Fibroblast of lung (primary cell): ENCODE measurements around the gene JADE2. TPM values are rescaled to one million over a fixed set of nuclear protein-coding genes. Genes with fewer than 3 reads are reported as not detected.

ENCODE experiments used
- DNase-seq, 2 donors: peaks; one replicate each; pipeline versions ENCODE4 v3.0.0 to v3.0.0-alpha.2; 2010; ENCODE audit warnings: low read depth in 2 of 2
- H2AFZ ChIP-seq: 2 replicates; pipeline ENCODE4 v1.5.1; 2012; ENCODE audit warnings: low read length, control low read depth, inconsistent platforms
- H3K27ac ChIP-seq: 2 replicates; pipeline ENCODE4 v1.5.1; 2011; ENCODE audit warnings: low read length, control low read depth; ENCODE audit not compliant: insufficient read depth
- H3K27me3 ChIP-seq: 2 replicates; pipeline ENCODE4 v1.5.1; 2011; ENCODE audit warnings: mild to moderate bottlenecking, low read length; ENCODE audit not compliant: control insufficient read depth, insufficient read depth
- H3K36me3 ChIP-seq: 2 replicates; pipeline ENCODE4 v1.5.1; 2011; ENCODE audit warnings: low read length; ENCODE audit not compliant: control insufficient read depth, insufficient read depth
- H3K4me1 ChIP-seq: 2 replicates; pipeline ENCODE4 v1.5.1; 2011; ENCODE audit warnings: low read length; ENCODE audit not compliant: control insufficient read depth, insufficient read depth; ENCODE audit errors: extremely low read depth
- H3K4me2 ChIP-seq: 2 replicates; pipeline ENCODE4 v1.5.1; 2011; ENCODE audit warnings: low read length, control low read depth; ENCODE audit not compliant: insufficient read depth; ENCODE audit errors: extremely low read depth
- H3K4me3 ChIP-seq, 4 experiments: fragments of 200-600 bp in 1 of 4; sonication (generic) in 1 of 4; replicated peaks in 1 of 4; 2 replicates each; pipeline ENCODE4 v1.5.1; 2011 to 2016; ENCODE audit warnings: low read length in 4 of 4, low read depth in 3 of 4, mild to moderate bottlenecking in 3 of 4, control low read depth in 2 of 4, inconsistent platforms in 1 of 4, mixed read lengths in 1 of 4; ENCODE audit not compliant: insufficient read depth in 1 of 4; ENCODE audit errors: control extremely low read depth in 1 of 4
- H3K79me2 ChIP-seq: 2 replicates; pipeline ENCODE4 v1.5.1; 2012; ENCODE audit warnings: mild to moderate bottlenecking, low read length, inconsistent platforms; ENCODE audit not compliant: control insufficient read depth, insufficient read depth
- H3K9ac ChIP-seq: 2 replicates; pipeline ENCODE4 v1.5.1; 2011; ENCODE audit warnings: mild to moderate bottlenecking, low read length, control low read depth; ENCODE audit not compliant: insufficient read depth
- H3K9me3 ChIP-seq: 2 replicates; pipeline ENCODE4 v1.5.1; 2012; ENCODE audit warnings: low read depth, low read length; ENCODE audit not compliant: control insufficient read depth, insufficient read depth
- H4K20me1 ChIP-seq: 2 replicates; pipeline ENCODE4 v1.5.1; 2011; ENCODE audit warnings: low read length; ENCODE audit not compliant: control insufficient read depth, insufficient read depth; ENCODE audit errors: extremely low read depth
- EZH2 ChIP-seq: IDR thresholded peaks from 2 replicates; pipeline ENCODE4 v1.5.1; 2012; ENCODE audit warnings: low read length, control low read depth, mild to moderate bottlenecking; ENCODE audit errors: missing control alignments
- polyA minus RNA-seq: library from RNA; depleted of rRNA, polyadenylated mRNA; stranded (reverse); fragments of >200 nt; gene quantifications from 2 replicates; pipeline ENCODE4 v1.2.3, GENCODE V29; 2011; ENCODE audit warnings: low replicate concordance
- polyA plus RNA-seq, 2 donors: library from polyadenylated mRNA; depleted of rRNA in 1 of 2; stranded (reverse) in 1 of 2; unstranded in 1 of 2; fragments of >200 nt; gene quantifications; 2 replicates each; pipeline ENCODE4 v1.2.1, GENCODE V29; 2011 to 2012; ENCODE audit warnings: missing spikeins in 1 of 2
- total RNA-seq: library from RNA; depleted of rRNA; stranded (reverse); fragments of >200 nt; gene quantifications from 2 replicates; pipeline ENCODE4 v1.2.1, GENCODE V29; 2014
- TF ChIP-seq, protein P1 (sequence below), 2 donors: IDR thresholded peaks in 1 of 2; conservative IDR thresholded peaks in 1 of 2; 1 replicate in 1 of 2; 2 replicates in 1 of 2; pipeline ENCODE4 v1.5.1; 2011 to 2012; ENCODE audit warnings: low read length in 2 of 2, control low read depth in 1 of 2, inconsistent platforms in 1 of 2, low read depth in 1 of 2, mild to moderate bottlenecking in 1 of 2

JADE2 gene
- 23.6 and 45.9 TPM in 2 replicates for total RNA-seq
- polyA plus RNA-seq, result 10.0 and 20.2 TPM in 2 replicates
- 11.7 and 22.0 TPM in 2 replicates for polyA plus RNA-seq (2012)
- polyA minus RNA-seq, result 24.2 and 55.5 TPM in 2 replicates

DNA sequence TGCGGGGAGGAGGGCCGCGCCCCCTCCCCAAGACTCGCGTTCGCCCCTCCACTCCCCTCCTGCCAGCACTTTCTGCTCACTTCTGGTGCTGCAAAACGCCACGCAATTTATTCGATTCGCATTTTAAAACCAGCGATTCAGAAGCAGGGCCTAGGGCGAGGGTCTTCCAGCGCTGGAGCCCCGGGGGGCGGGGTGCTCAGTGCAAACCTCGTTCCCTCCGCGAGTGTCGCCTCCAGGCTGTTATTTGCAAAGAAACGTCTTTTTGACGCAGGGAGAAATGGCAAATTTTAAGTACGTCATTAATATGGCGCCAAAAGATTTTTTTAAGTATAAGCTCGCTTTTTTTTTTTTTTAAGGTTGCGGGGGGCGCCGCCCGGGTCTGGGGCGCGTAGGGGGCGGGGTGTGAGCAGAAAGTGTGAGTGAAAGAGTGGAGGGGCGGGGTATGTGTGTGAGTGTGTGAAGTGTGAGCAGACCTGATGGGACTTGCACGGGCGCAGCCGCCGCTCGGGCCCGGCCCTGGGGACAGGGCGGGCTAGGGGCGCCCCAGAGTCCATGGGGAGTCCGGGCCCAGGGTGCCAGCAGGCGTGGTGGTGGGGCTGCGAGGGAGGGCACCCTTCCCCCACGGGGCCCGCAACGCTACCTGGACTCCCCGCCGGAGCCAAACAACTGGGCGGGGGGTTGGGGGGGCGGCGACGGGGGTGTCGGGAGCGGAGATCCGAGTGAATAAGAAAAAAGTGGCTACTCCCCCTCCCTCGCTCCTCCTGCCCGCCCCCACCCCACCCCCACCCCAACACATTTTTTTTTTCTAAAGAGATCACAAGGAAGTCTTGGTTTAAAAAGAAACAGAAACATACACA lies at the start of gene JADE2:
Gene JADE2, plus strand, starts transcription at position 845 of the 857 bp plus-strand sequence. CDS start 10,188 bp downstream, outside the sequence.
- H3K9me3 ChIP-seq, result no peaks in the 10 kb centered on the region
- H4K20me1 ChIP-seq, result no peaks in the 10 kb centered on the region
- H3K27me3 ChIP-seq, result peaks cover 4% of the 10 kb centered on the region
- peak within 1 kb of the TSS; percentile 68 for H3K27ac ChIP-seq
- H3K9ac ChIP-seq, result peak within 1 kb of the TSS; percentile 81
- H3K4me3 ChIP-seq, result peak within 1 kb of the TSS; percentile 70 to 94 (median 82)
- no peaks in the 10 kb centered on the region for H3K36me3 ChIP-seq
- H3K79me2 ChIP-seq, result peaks cover 31% of the 10 kb centered on the region
- peak; percentile 67 to 84 for DNase-seq
- H3K4me2 ChIP-seq, result peak within 1 kb of the TSS; percentile 88
- TF ChIP-seq EZH2, result no peak
- TF ChIP-seq, protein P1, sequence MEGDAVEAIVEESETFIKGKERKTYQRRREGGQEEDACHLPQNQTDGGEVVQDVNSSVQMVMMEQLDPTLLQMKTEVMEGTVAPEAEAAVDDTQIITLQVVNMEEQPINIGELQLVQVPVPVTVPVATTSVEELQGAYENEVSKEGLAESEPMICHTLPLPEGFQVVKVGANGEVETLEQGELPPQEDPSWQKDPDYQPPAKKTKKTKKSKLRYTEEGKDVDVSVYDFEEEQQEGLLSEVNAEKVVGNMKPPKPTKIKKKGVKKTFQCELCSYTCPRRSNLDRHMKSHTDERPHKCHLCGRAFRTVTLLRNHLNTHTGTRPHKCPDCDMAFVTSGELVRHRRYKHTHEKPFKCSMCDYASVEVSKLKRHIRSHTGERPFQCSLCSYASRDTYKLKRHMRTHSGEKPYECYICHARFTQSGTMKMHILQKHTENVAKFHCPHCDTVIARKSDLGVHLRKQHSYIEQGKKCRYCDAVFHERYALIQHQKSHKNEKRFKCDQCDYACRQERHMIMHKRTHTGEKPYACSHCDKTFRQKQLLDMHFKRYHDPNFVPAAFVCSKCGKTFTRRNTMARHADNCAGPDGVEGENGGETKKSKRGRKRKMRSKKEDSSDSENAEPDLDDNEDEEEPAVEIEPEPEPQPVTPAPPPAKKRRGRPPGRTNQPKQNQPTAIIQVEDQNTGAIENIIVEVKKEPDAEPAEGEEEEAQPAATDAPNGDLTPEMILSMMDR (conservative IDR thresholded peaks at IDR 0.05 in 1 of 2, IDR thresholded peaks at IDR 0.05 in 1 of 2; ENCODE audit: low read depth in 1 of 2, low read length in 2 of 2), result peak in 1 of 2 donors; percentile 9
- H2AFZ ChIP-seq, result peak within 1 kb of the TSS; percentile 52
- peaks cover 12% of the 10 kb centered on the region for H3K4me1 ChIP-seq

DNA sequence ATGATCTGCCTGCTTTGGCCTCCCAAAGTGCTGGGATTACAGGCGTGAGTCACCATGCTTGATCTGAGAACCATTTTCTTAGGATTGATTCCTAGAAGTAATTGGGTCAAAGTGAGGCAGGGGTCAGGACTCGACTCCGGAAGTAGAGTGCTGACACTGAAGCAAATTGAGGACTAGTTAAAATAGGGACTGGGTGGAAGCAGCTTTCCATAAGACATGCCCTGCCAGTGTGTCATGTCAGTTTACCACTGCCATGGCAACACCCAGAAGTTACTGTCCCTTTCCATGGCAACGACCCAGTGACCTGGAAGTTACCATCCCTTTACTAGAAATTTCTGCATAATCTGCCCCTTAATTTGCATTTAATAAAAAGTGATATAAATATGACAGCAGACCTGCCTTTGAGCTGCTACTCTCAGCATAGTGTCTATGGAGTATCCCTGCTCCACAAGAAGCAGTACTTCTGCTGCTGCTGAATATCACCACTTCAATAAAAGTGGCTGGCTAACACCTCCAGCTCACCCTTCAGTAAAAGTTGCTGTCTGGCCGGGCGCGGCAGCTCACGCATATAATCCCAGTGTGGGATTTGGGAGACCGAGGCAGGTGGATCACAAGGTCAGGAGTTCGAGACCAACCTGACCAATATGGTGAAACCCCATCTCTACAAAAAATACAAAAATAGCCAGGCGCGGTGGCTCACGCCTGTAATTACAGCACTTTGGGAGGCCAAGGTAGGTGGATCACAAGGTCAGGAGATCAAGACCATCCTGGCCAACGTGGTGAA lies 47.8 kb upstream of the JADE2 start:
- DNase-seq, result peak in 1 of 2 donors; percentile 23

More for the DNA sequence above, 47.8 kb upstream of the JADE2 start:
- Histone ChIP-seq H3K9me3 (no peaks in the 10 kb centered on the region), H3K79me2 (no peaks in the 10 kb centered on the region), H3K4me3 (no peak overlapping the region), H3K27ac (no peak overlapping the region), H3K4me2 (no peak overlapping the region), H3K9ac (no peak overlapping the region), H2AFZ (no peak overlapping the region), H3K36me3 (no peaks in the 10 kb centered on the region), H3K4me1 (no peaks in the 10 kb centered on the region), H3K27me3 (no peaks in the 10 kb centered on the region), H4K20me1 (no peaks in the 10 kb centered on the region)
- TF ChIP-seq, protein P1 (conservative IDR thresholded peaks at IDR 0.05 in 1 of 2, IDR thresholded peaks at IDR 0.05 in 1 of 2; ENCODE audit: low read depth in 1 of 2, low read length in 2 of 2), result no peak
- TF ChIP-seq EZH2, result no peak
